ENCODE measurements around the gene G3BP2. TPM values are rescaled to one million over a fixed set of nuclear protein-coding genes. Genes with fewer than 3 reads are reported as not detected.

The G3BP2 gene
- 217 and 251 TPM in 2 replicates for polyA plus RNA-seq

DNA sequence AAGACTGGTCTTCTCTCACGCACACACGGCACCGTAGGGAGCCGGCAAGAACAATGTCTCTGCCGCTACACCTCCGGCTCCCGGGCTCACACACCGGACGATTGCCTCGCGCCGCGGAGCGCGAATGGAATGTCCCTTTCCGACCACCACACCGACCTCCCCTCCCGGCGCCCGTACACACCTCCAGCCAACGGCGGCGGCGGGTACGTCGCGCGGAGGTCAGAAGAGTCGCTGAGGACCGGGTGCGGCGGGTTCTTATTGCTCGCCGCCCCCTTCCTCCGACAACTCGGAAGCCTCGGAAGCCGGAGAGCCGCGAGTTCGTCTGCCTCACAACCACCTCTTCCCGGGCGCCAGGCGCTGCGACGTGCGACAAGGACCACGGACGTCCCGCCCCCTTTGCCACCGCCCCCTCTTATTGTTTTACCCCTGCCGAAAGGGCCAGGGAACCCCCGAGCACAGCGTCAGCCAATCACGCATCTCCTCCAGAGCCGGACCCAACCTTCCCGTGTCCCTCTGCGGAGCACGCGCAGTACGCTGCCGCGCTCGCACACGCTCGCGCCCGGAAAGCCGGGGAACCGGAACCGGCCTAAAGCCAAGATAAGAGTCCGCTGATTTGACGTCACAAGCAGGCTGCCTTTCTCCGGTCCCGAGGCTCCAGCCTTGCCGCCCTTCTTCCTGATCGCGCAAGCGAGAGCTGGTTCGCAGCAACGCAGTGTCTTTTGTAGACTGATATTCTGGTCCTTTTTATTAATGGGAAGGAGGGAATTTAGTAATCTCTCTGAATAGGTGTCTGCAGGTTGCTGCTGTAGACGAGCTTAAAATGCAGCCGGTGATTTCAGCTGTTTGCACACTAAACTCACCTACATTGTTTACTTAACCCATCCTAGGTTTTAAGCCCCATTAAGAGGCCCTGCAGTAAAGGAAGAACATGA is at the start of gene G3BP2:
TSS of gene G3BP2 (minus strand) at position 385 of the 932 bp plus-strand sequence. CDS start 11,386 bp downstream, outside the sequence.

GRCh38 chr4:75630174-75630936 is 42.9 kb downstream of the G3BP2 start, which contains the start of gene CDKL2:
Gene CDKL2 (minus strand): TSS chr4:75630528. CDS start chr4:75625988, 4,540 bp downstream.

Other genes starting within 250 kb of the G3BP2 start
- 76.8 and 82.4 TPM in 2 replicates for gene RCHY1, start 159.0 kb downstream of the G3BP2 start, polyA plus RNA-seq
- gene THAP6, start 158.9 kb downstream of the G3BP2 start, polyA plus RNA-seq, result 11.2 and 19.6 TPM in 2 replicates
- 0.94 TPM in 1 of 2 replicates, not detected in the other for gene ODAPH, start 117.3 kb downstream of the G3BP2 start, polyA plus RNA-seq
- 30.2 and 43.3 TPM in 2 replicates for gene CDKL2, start 42.9 kb downstream of the G3BP2 start, polyA plus RNA-seq
- 96.8 and 105 TPM in 2 replicates for gene USO1, start 51.2 kb upstream of the G3BP2 start, polyA plus RNA-seq
- gene PPEF2, start 229.0 kb upstream of the G3BP2 start, polyA plus RNA-seq, result not detected in 2 replicates

Data from Purkinje cell (primary cell).